OCI-M1 (cell line): ENCODE data around the gene DGKG.

ENCODE experiments used
- DNase-seq: peaks from one replicate; lab custom pipeline; 2025; lab: John Stamatoyannopoulos, UW

Gene DGKG

DNA sequence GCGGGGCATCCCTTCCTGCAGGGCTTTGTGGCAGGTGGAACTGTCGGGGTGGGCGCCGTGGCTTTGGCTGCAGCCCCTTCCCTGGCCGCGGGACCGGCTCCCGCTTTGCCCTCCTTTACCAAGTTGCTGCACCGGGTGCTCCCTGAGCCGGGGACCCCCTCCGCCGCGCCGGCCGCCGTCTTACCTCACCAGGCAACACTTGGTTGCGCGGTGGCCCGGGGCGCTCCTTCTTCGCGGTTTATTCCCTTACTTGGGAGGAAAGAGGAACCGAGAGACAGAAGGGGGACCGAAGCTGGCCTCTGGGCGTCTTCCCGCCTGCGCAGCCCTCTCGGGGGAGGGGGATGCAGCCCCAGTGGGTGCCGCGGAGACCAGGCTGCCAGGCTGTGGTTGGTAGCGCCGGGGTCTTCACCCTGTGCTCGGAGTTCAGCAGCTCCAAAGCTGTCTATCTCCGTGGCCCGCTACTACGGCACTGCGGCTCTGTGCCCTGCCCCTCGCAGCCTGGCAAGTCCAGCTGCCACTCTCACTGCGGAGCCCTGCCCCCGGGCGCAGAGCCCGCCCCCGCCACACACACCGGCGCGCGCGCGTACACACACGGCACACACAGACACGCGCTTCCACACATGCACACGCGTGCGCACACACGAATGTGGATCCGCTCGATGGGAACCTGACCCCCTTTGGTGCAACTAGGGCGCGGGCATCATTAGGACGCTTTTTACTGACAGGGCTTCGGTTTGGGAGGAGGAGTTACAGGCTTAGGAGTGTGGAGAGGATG lies at the start of gene DGKG:
Gene DGKG (minus strand): TSS at position 473 of the 775 bp plus-strand sequence. CDS start 41,775 bp downstream, outside the sequence.
- DNase-seq, result no peak

DNA sequence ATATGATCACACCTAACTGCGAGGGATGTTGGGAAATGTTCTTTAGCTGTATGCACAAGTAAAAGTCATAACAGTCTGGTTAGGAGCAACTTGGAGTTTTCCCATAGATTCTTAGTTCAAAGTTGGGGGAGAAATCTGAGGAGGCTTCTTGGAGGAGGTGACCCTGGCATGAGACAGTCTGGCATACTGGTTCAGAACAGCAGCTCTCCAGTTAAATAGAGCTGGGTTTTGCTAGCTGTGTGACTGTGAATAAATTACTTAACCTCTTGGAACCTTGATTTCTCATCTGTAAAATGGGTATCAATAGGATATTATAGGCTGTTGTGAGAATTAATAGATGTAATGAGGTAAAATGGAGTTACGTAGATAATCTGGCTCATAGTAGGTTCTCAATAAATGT lies 49.1 kb upstream of the DGKG start:
- no peak for DNase-seq

DNA sequence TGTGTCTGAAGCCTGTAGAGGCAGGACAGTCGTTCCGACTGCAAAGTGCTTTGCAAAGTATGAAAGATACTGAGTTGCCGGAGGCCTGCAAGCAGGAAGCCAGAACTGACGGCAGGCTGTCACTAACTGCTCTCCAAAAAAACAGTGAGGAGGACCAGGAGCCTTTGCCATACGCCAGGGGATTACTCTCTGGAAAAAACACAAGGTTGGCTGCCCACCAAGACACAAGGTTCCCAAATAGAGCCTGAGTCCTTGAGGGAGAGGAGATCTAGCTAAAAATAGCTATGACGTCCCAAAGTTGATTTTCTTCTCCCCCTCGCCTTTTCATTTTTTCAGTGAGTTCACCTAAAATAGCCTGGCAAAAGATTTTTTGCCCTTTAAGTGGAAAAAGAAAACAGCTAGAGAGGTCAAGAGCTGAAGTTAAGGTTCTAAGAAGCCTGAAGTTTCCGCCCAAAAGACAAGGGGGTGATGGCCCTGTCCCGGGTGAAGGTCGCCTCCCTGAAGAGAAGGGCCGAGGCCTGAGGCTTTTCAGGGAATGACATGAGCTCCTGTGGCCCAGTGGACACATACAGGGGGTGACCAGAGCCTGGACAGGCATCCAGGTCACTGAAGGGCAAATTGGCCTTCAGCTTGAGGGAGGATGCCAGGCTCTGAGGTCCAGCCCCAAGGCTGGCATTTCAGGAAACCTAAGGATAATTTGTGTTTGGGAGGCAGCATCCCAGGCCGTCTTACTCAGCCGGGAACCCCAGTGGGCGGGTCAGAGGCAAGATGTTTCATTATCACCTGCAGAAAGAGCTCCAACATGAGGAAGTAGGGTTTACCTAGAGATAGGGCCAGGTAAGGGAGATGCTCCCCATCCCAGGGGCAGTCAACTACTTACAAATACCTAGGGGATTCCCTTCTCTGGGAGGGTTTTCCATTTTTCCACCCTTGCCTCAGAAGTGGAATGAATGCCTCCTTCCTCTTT lies 44.9 kb upstream of the DGKG start:
- no peak for DNase-seq

DNA sequence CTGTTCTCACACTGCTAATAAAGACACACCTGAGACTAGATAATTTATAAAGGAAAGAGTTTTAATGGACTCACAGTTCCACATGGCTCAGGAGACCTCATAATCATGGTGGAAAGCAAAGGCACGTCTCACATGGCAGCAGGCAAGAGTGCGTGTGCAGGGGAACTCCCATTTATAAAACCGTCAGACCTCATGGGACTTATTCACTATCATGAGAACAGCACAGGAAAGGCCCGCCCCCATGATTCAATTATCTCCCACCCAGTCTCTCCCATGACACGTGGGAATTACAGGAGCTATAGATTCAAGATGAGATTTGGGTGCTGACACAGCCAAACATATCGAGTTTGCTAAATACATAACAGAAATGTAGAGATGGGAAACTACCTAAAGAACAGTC lies 39.5 kb upstream of the DGKG start:
- DNase-seq, result no peak

DNA sequence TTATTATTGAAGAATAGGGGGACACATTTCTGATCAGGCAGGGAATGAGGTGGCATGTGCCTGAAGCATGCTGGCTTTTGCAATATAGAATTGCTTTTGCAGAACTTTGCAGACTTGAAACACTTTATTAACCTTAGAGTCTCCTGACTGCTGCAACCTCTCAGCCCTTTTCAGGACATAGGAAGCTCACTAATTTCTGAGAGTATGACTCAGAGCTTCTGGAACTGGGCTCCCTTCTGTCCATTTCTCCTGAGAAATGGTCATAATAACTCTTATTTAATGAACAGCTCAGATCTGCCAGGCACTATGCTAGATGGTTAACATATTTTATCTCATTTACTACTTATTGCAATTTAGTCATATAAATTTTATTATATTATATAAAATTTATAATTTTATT lies 38.6 kb upstream of the DGKG start:
- DNase-seq, result no peak

DNA sequence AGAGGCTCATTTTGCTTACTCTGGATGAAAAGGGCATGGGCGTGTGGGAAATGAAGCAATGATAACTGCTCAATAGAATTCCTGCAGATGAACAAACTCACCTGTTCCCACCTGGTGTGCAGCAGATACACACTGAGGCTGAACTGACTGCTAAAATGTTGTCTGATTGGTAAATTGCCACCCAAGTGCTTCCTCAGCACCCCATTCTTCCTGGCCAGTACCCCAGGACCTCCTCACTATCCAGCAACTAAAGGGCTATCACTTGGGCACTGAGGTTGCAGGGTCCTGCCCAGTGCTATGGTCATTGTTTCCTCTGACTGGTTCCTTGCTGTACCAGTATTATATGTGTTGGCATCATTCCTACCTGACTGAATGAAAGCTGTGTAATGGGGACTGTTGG lies 38.0 kb upstream of the DGKG start:
- no peak for DNase-seq

DNA sequence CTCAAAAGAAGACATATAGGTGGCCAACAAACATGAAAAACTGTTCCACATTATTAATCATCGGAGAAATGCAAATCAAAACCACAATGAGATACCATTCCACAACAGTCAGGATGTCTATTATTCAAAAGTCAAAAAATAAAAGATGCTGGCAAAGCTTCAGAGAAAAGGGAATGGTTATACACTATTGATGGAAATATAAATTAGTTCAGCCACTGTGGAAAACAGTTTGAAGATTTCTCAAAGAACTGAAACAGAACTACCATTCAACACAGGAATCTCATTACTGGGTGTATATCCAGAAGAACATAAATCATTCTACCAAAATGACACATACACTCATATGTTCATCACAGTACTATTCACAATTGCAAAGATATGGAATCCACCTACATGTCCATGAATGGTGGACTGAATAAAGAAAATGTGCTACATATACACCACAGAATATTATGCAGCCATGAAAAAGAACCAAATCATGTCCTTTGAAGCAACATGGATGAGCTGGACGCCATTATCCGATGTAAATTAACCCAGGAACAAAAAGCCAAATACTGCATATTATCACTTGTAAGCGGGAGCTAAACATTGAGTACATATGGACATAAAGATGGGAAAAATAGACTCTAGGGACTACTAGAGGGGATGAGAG lies 32.7 kb upstream of the DGKG start:
- no peak for DNase-seq

DNA sequence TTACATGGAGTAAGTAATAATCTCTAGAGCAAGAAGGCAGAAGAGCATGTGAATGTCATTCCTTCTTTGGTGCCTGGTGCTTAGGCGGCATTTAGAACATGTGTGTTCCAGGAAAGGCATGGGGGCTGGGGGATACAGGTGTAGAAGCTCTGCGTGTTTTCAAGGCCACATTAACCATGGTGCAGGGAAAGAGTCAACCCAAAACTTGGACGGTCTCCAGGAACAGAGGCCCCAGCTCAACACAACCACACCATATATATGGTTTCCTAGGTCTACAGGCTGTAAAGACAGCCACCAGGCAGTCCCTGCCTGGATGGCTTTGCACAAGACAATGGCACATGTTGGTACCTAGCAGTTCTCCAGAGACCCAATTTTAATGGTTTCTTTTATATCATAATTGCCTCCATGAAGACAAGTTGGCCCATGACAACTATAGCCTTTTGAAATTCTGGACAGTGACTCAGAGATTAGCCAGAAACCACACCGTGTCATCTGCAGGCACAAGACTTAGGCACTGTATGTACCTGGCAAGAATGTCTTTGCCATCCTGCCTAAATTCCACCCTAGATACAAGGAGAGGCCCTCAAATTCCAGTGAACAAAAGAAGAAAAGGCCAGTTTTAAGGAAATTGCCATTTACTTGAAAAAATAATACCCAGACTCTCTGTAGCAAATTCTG lies 25.0 kb upstream of the DGKG start:
- no peak for DNase-seq

DNA sequence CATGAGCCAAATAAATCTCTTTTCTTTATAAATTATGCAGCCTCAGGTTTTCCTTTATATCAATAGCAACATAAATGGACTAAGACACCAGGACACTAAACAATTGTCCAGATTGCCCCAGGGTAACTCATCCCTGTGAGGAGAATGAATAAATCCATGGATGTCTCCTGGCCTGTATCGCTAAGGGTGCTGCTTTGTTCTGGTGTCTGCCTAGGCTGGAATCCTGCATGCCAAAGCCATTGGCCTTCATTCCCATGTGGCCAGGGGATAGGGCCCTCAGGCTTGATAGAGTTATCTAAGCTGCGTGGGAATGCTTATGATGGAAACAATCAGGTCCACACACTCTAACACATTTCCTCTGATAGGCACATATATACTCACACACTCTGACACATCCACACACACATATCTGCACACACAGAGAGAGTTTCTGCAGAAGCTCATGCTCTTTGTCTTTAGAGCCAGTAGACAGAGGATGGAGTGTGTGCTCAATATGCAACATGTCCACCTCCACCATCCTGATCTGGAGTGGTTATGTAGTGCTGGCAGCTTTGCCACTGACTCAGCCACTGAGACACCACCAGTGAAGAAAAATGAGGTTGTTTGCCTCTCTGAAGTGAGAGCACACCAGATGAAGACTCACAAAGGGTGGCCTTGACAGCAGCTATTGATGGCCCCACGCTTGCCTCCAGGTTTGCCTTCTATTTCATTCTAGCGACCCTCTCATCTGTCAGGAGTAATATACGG lies 24.0 kb upstream of the DGKG start:
- no peak for DNase-seq

DNA sequence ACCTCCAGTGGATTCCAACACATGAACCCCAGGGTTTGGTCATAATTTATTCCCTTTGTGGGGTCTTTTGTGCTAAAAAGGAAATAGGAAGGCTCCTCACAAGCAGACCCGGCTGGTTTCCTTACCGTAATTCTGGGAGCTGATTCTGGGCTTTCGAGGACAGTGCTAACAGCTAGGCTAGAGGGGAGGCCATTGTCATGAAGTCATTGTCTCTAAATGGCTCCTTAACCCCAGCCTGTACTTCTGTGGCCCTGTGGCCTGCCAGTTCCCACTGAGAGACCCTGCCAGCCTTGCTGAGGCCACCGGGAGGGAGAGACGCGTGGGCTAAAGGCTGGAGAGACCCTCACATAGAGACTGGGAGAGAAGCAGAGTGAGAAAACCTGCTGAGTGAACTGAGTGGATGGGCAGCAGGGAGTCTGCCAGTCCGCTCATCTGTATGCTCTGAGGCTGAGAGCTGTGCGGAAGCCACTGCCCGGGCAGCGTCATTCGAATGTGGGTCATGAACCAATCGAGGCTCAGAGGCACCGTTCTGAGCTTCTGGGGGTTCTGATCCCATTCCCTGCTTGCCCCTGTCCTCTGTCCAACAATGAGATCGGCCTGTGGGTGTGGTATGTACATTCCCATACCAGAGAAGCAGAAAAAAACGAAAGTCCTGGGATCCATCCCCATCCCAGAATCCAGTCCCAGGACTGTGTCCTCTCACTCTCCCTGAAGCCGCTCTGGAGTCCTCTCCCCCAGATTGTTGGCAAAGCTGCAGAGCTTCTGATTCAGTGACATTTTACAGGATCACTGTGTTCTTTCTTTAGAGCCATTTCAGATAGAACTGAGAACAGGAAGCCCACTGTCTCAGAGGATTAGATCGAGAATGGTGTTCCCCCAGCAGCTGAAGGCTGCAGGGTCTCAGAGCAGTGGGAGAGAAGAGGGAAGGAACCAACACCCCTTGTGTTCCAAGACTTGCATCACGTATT lies 21.3 kb upstream of the DGKG start:
- no peak for DNase-seq

DNA sequence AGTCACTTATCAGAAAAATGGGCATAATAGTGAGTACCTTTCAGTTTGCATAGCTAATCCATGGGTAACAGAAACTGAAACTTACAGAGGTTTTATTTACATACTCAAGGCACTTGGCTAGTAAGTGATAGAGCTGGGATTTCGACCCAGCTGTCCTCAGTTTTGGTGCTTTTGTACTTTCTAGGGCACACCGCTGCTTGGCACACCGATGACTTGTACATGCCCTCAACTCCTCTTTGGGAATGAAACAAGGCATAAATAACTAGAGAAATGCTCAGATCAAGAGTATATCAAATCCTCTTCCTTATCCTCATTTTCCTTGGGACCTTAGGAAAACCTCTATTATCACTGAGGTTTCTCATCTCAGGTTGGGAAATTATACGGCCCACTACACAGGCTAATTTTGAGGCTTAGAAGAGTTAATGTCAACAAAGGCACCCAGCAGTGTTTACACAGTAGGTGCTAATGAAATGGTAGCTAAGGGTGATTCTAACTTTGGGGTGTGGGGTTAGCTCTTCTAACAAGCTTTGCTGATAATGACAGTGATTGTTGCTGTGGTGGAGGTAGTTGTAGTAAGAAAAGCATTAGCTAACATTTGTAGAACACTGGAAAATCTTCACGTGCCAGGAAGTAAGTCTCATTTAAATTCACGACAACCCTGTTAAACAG lies 20.3 kb upstream of the DGKG start:
- no peak for DNase-seq

DNA sequence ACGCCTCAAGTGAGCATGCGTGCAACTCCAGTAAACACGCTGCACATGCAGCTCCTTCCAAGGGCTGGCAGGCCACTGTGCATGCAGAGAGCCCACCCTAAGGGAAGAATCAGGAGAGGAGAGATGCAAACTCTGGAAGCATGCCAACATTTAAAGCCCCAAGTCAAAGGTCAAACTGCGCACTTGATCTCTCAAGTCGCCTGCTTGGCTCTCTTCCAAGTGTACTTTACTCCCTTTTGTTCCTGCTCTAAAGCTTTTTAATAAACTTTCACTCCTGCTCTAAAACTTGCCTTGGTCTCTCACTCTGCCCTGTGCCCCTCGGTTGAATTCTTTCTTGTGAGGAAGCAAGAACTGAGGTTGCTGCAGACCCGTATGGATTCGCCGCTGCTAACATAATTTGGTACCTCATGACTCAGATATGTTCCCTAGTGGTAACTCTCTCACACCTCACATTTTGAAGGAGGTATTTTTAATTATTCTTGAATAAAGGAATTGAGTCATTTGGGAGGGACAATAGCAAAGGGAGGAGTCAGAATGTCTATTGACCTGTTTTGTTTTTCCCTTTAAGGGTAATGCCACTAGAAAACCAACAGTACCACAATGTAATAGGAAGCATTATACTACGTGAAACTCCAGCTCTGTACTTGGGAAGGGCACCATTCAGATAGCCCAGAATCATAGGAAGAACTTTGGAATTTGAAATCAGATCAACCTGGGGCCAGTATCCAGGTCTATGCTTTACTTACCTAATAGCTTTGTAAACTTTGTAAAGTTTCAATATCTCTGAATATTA lies 19.6 kb upstream of the DGKG start:
- DNase-seq, result no peak

DNA sequence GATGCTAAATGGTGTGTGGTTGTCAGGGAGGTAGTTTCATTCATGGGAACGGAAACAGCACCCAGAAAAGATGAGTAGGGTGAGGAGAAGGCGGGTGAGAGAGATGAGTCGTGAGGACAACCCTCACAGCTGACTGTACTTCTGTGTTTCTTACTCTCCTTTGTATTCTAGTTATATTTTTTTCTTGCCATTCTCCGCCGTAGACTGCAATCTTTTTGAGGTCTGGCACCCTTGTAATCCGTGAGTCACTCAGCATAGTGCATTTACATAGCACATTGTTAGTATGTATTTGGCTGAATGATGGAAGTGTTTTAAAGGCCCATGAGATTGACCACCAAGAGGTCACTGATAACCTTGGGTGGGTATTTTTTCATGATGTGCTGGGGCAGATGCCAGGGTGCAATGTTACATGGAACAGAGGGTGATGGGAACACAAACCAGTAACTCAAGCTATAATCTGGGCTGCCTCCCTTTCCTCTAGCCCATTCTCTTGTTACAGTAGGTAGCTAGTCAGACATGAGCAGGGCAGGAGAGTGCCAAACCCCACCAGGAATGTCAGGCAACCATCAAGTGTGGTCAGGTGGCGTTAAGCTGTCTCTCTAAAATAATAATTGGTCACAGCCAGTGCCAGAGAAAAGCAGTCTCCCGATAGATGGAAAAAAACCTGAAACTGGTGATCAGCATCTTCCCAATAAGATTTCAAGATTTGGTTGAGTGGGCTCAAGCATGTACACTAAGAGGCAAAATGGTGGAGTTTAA lies 18.8 kb upstream of the DGKG start:
- no peak for DNase-seq

DNA sequence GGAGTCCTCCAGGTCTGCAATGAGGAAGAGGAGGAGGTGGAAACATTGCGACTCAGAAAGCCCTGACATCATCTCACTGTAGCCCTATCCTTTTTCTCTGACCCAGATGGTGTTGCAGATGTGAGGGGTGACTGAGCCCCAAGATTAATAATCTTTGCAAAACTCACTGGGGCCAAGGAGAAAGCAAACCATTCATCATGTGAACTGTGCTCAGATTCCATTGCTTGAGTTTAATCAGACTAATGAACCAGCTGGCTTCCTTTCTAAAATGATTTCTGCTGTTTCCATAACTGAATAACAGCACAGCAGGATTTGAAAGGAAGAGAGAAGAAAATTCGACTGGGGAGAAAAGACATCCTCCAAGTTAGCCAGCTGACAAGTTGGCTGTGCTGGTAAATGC lies 13.4 kb upstream of the DGKG start:
- DNase-seq, result no peak

DNA sequence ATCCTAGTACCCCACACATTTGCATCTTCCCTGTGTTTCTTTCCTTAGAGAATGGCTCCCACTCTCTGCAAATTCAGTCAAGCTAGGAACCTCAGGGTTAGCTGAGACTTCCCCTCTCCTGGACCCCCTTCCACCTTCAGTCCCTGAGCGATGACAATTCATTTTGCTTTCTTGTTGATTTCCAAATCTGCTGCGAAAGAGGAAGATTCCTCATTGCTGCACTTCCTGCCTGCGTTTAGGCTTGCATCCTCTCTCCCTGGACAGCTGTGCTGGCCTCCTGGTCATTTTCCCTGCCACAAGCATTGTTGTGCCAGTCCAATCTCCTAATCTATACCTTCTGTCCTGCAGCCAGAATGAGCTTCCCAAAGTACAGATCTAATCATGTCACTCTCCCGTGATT lies 12.3 kb upstream of the DGKG start:
- DNase-seq, result no peak

DNA sequence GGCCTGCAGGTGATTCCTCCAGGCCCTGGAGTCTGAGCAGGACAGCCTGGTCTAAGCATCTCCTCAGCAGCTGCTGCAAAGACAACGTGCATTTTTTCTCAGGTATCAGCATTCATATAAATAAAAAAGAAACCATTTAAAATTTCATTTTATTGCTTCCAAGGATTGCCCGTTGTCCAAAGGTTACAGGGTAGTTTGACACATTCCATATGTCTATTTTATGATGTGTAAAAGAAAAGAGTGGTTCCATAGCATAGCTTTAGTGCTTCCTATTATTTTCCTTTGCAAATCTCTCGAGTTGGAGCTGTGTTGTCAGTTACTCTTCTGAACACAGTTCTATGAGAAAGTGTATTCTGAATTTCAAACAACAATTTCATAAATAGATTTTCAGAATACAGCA lies 7.2 kb upstream of the DGKG start:
- no peak for DNase-seq

DNA sequence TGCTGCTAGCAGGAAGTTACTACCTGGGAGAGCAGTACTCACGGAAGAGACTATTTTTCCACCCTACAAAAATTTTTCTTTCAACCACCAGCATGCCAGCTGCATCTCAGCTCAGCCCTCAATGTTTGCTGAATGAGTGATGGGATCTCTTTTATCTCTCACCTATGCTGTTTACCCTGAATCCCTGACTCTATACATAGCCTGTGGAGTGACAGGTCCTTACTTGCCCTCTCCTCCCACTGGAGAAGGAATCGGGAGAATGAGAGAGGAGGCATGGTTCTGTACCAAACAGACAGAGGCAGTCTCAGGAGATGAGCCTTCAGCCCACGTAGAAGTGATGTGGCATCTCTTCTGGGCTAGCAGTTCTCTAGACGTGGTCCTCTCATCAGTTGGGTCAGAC lies 6.7 kb upstream of the DGKG start:
- no peak for DNase-seq

DNA sequence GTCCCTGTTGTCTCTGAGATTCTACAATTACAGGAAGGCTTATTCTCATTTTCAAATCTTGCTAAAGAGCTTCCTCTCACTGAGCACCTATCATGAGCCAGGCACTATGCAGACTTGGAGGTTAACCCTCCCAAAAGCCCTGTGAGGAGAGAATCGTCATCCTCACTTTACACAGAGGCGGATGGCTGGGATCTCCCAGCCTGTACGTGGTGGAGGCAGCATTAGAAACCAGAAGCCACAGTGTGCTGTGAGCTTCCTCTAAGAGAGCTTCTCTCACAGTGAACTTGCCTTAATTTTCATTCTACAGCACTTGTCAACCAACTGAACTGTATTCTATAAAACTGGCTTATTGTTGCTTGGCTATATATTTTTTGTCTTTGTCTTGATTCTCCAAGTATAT lies 6.1 kb upstream of the DGKG start:
- no peak for DNase-seq
